CD4-positive, alpha-beta memory T cell (primary cell): ENCODE results near the gene RFX5. TPM values are rescaled to one million over a fixed set of nuclear protein-coding genes. Genes with fewer than 3 reads are reported as not detected.

Experiments
- CTCF ChIA-PET: fragments of 350-600 bp; sonication (Branson Sonifier 250); formaldehyde crosslinking; loops from one replicate; lab custom pipeline; 2021; ENCODE audit warnings: inconsistent platforms; ENCODE audit not compliant: partially characterized antibody; lab: Charles Lee
- POLR2A ChIA-PET: fragments of 350-600 bp; sonication (Branson Sonifier 250); formaldehyde crosslinking; loops from one replicate; lab custom pipeline; 2021; ENCODE audit not compliant: partially characterized antibody; lab: Charles Lee
- DNase-seq, 5 donors: peaks; one replicate each; pipeline versions ENCODE4 v3.0.0 to v3.0.0-alpha.2; 2020 to 2022; ENCODE audit warnings: mixed read lengths in 1 of 5
- H3K27ac ChIP-seq: one replicate; pipeline ENCODE4 v1.7.0; 2013; ENCODE audit warnings: low read depth, low read length
- H3K27me3 ChIP-seq: 2 replicates; pipeline ENCODE4 v1.7.0; 2013; ENCODE audit warnings: mild to moderate bottlenecking, low read length, moderate library complexity; ENCODE audit not compliant: insufficient read depth
- H3K36me3 ChIP-seq: 2 replicates; pipeline ENCODE4 v1.7.0; 2013; ENCODE audit warnings: mild to moderate bottlenecking, low read length, moderate library complexity; ENCODE audit not compliant: insufficient read depth
- H3K4me1 ChIP-seq: 2 replicates; pipeline ENCODE4 v1.7.0; 2013; ENCODE audit warnings: mild to moderate bottlenecking, low read length, moderate library complexity; ENCODE audit not compliant: insufficient read depth
- H3K4me3 ChIP-seq, 2 donors: one replicate each; pipeline ENCODE4 v1.7.0; 2013; ENCODE audit warnings: low read length in 2 of 2, mild to moderate bottlenecking in 1 of 2
- H3K9me3 ChIP-seq, 2 donors: one replicate each; pipeline ENCODE4 v1.7.0; 2013; ENCODE audit warnings: low read length in 2 of 2, control low read depth in 1 of 2; ENCODE audit not compliant: control insufficient read depth in 1 of 2
- H3K27ac Mint-ChIP-seq, 7 donors: one replicate each; pipeline ENCODE4 v1.8.0; 2020 to 2021; ENCODE audit warnings: mixed read lengths in 7 of 7, mild to moderate bottlenecking in 6 of 7, inconsistent platforms in 3 of 7, moderate library complexity in 3 of 7
- H3K27me3 Mint-ChIP-seq, 2 donors: one replicate each; pipeline ENCODE4 v1.8.0; 2020 to 2021; ENCODE audit warnings: mixed read lengths in 2 of 2
- H3K36me3 Mint-ChIP-seq, 2 donors: one replicate each; pipeline ENCODE4 v1.8.0; 2020 to 2021; ENCODE audit warnings: mixed read lengths in 2 of 2, inconsistent platforms in 1 of 2, mild to moderate bottlenecking in 1 of 2
- H3K4me1 Mint-ChIP-seq, 4 donors: one replicate each; pipeline ENCODE4 v1.8.0; 2020 to 2021; ENCODE audit warnings: mixed read lengths in 4 of 4, mild to moderate bottlenecking in 1 of 4
- H3K4me3 Mint-ChIP-seq, 8 donors: one replicate each; pipeline ENCODE4 v1.8.0; 2020 to 2021; ENCODE audit warnings: mixed read lengths in 8 of 8, mild to moderate bottlenecking in 7 of 8, moderate library complexity in 6 of 8, inconsistent platforms in 3 of 8
- H3K9me3 Mint-ChIP-seq, 8 donors: one replicate each; pipeline ENCODE4 v1.8.0; 2020 to 2021; ENCODE audit warnings: mixed read lengths in 8 of 8, mild to moderate bottlenecking in 5 of 8, inconsistent platforms in 3 of 8, moderate library complexity in 1 of 8
- intact Hi-C: fragments of 100-400 bp; cut with micrococcal nuclease; formaldehyde crosslinking; loops from one replicate; pipeline ENCODE4 v1.15.1; 2023
- polyA plus RNA-seq, 2 donors: library from polyadenylated mRNA; unstranded; fragments of 300-500 nt; fragmentation: Illumina TruSeq; gene quantifications; one replicate each; pipeline ENCODE4 v1.2.3, GENCODE V29; 2021
- total RNA-seq, 2 experiments: library from RNA; stranded (reverse); gene quantifications; one replicate each; pipeline ENCODE4 v1.2.3, GENCODE V29; 2021

The RFX5 gene
- total and polyA plus RNA-seq, 4 experiments from 2014 or later = 32.1 to 64.3 (median 44.9) TPM

GRCh38 chr1:151324390-151324930 is 22.6 kb downstream of the RFX5 start:
- ChIA-PET CTCF (interaction anchor here (1.1 to 11.9 kb wide), 3 partner anchors 15 to 402 kb away, joined by 3 to 105 read pairs (median 10); no protein-coding TSS in a partner anchor), POLR2A (no interaction called here)
- no peak overlapping the region for H3K27ac ChIP-seq
- H3K4me1 ChIP-seq = peaks cover 40% of the 10 kb centered on the region
- peak overlapping the region in 3 of 8 donors; percentile 10 to 21 (median 11) for H3K4me3 Mint-ChIP-seq
- peaks cover 14% of the 10 kb centered on the region for H3K36me3 ChIP-seq
- H3K27me3 ChIP-seq = no peaks in the 10 kb centered on the region
- DNase-seq = no peak
- H3K27ac Mint-ChIP-seq = peak overlapping the region in 3 of 7 donors; percentile 36 to 59 (median 50)
- intact Hi-C loops = no loop called here
- peaks cover 40 to 76% (median 51%) of the 10 kb centered on the region in 4 donors for H3K4me1 Mint-ChIP-seq
- H3K36me3 Mint-ChIP-seq = peaks cover 24 to 52% of the 10 kb centered on the region in 2 donors
- H3K9me3 Mint-ChIP-seq = no peaks in the 10 kb centered on the region
- H3K27me3 Mint-ChIP-seq = no peaks in the 10 kb centered on the region
- no peak overlapping the region for H3K4me3 ChIP-seq
- no peaks in the 10 kb centered on the region for H3K9me3 ChIP-seq

GRCh38 chr1:151318975-151319374 is 28.1 kb downstream of the RFX5 start:
- Mint-ChIP-seq H3K27ac (no peak overlapping the region), H3K27me3 (no peaks in the 10 kb centered on the region), H3K4me1 (peaks cover 21 to 54% (median 33%) of the 10 kb centered on the region in 4 donors), H3K4me3 (no peak overlapping the region), H3K9me3 (no peaks in the 10 kb centered on the region), H3K36me3 (peaks cover 32 to 64% of the 10 kb centered on the region in 2 donors)
- POLR2A ChIA-PET = interaction anchor here (1.0 to 1.1 kb wide), 2 partner anchors 8 to 18 kb away, joined by 3 read pairs; no protein-coding TSS in a partner anchor
- CTCF ChIA-PET = interaction anchor here (0.7 to 6.7 kb wide), 3 partner anchors 17 to 1328 kb away, joined by 3 to 34 read pairs (median 7); no protein-coding TSS in a partner anchor
- Histone ChIP-seq H3K9me3 (no peaks in the 10 kb centered on the region), H3K27me3 (no peaks in the 10 kb centered on the region), H3K36me3 (peaks cover 44% of the 10 kb centered on the region), H3K27ac (no peak overlapping the region), H3K4me3 (no peak overlapping the region), H3K4me1 (peaks cover 12% of the 10 kb centered on the region)
- intact Hi-C loops = no loop called here
- DNase-seq = no peak

DNA sequence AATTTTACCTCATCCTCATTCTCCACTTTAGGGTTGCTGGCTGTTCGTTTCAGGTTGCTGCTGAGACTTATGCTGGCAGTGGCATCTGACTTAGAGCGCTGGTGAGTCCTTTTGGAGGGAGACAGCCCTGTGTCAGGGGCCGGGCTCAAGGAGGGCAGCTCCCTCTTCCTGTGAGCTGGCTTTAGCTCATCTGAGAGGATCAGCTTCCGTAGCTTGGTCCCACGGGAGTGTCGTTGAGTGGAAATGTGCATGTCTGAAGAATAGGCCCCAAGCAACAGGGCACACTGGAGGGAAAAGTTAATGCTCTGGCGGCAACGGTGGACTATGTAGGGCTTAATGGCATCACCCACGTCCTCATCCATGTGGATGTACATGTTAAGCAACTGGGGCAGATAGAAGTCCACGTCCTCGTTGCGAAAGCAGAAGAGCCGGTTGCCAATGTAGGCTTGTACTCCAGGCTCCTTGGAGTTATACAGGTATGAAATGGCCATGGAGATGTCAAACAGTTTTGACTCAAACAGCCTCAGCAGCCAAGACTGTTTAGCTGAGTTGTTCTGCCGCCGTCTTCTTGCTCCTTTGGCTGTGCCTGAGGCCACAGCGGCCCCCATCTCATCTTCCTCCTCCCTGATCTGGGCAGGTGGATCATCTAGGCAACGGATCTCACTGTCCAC is 31.4 kb downstream of the RFX5 start:
- ChIA-PET POLR2A (interaction anchor here (2.4 kb wide), 1 partner anchor 12 kb away, joined by 15 read pairs; the partner anchor contains the start of gene PI4KB), CTCF (interaction anchor here (6.7 kb wide), 1 partner anchor 14 kb away, joined by 34 read pairs; no protein-coding TSS in a partner anchor)
- Mint-ChIP-seq H3K4me3 (no peak overlapping the region), H3K27me3 (no peaks in the 10 kb centered on the region), H3K27ac (peak overlapping the region; percentile 21 to 81 (median 48)), H3K4me1 (peaks cover 29 to 64% (median 45%) of the 10 kb centered on the region in 4 donors), H3K9me3 (no peaks in the 10 kb centered on the region), H3K36me3 (peaks cover 31 to 78% of the 10 kb centered on the region in 2 donors)
- H3K36me3 ChIP-seq = peaks cover 56% of the 10 kb centered on the region
- H3K4me3 ChIP-seq = no peak overlapping the region
- peaks cover 37% of the 10 kb centered on the region for H3K4me1 ChIP-seq
- H3K27ac ChIP-seq = no peak overlapping the region
- H3K27me3 ChIP-seq = no peaks in the 10 kb centered on the region
- no peaks in the 10 kb centered on the region for H3K9me3 ChIP-seq
- intact Hi-C loops = no loop called here
- no peak for DNase-seq

DNA sequence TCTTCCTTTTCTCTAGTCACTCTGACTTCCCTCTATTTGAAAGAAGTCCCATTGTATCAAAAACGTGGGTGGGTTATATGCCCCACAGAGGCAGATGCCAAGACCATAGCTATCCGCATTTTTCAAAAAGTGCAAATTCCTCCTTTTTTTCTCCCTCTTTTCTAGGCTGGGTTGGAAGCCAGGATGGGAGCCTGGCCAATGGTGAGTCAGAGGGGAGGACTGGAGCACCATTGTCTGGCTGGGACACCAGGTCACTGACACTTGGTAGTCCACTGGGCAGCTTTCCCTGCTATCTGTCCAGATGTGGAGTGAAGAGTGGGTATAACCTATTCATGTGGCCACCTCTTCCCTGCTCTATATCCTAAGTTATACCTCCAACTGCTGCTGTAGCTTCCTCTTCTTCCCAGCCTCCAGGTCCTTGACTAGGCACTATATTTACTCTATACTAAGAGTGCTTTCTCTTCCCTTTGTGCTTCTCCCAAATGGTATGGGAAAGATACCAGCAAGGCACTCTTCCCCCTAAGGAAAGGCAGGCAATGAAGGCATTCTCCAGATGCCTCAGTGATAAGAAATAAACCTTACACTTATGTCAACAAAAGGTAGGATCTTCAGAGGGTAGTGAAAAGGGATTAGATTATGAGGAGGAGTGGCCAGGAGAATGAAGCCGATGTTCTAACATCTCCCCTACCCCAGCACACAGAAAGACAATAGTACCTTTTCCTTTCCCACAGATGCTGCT is 32.7 kb downstream of the RFX5 start:
- peaks cover 62% of the 10 kb centered on the region for H3K36me3 ChIP-seq
- no peaks in the 10 kb centered on the region for H3K9me3 Mint-ChIP-seq
- peaks cover 28 to 78% of the 10 kb centered on the region in 2 donors for H3K36me3 Mint-ChIP-seq
- ChIA-PET CTCF (interaction anchor here (0.9 to 5.8 kb wide), 4 partner anchors 13 to 81 kb away, joined by 3 to 46 read pairs (median 6); no protein-coding TSS in a partner anchor), POLR2A (interaction anchor here (2.3 kb wide), 1 partner anchor 12 kb away, joined by 14 read pairs; the partner anchor contains the start of gene PI4KB)
- DNase-seq = no peak
- peak overlapping the region in 4 of 7 donors; percentile 4 to 75 (median 34) for H3K27ac Mint-ChIP-seq
- H3K4me1 Mint-ChIP-seq = peaks cover 28 to 57% (median 39%) of the 10 kb centered on the region in 4 donors
- H3K9me3 ChIP-seq = no peaks in the 10 kb centered on the region
- no peaks in the 10 kb centered on the region for H3K27me3 ChIP-seq
- no peak overlapping the region for H3K4me3 Mint-ChIP-seq
- H3K27ac ChIP-seq = no peak overlapping the region
- no peaks in the 10 kb centered on the region for H3K27me3 Mint-ChIP-seq
- intact Hi-C loops = no loop called here
- peaks cover 37% of the 10 kb centered on the region for H3K4me1 ChIP-seq
- no peak overlapping the region for H3K4me3 ChIP-seq

- intact Hi-C loops = no loop called here
Measured at GRCh38 chr1:151313501-151313900, 33.6 kb downstream of the RFX5 start.

GRCh38 chr1:151312826-151313225 is 34.2 kb downstream of the RFX5 start:
- H3K27ac ChIP-seq = no peak overlapping the region

More at GRCh38 chr1:151313501-151313900, 33.6 kb downstream of the RFX5 start:
- ChIA-PET CTCF (interaction anchor here (0.9 to 5.8 kb wide), 4 partner anchors 12 to 82 kb away, joined by 3 to 46 read pairs (median 6); no protein-coding TSS in a partner anchor), POLR2A (interaction anchor here (2.3 kb wide), 1 partner anchor 13 kb away, joined by 14 read pairs; the partner anchor contains the start of gene PI4KB)
- Mint-ChIP-seq H3K9me3 (no peaks in the 10 kb centered on the region), H3K27me3 (no peaks in the 10 kb centered on the region), H3K36me3 (peaks cover 28 to 78% of the 10 kb centered on the region in 2 donors), H3K4me3 (no peak overlapping the region), H3K4me1 (peaks cover 27 to 53% (median 36%) of the 10 kb centered on the region in 4 donors), H3K27ac (peak overlapping the region in 5 of 7 donors; percentile 9 to 31 (median 19))
- Histone ChIP-seq H3K9me3 (no peaks in the 10 kb centered on the region), H3K4me3 (no peak overlapping the region), H3K4me1 (peaks cover 37% of the 10 kb centered on the region), H3K27me3 (no peaks in the 10 kb centered on the region), H3K27ac (no peak overlapping the region), H3K36me3 (peaks cover 66% of the 10 kb centered on the region)
- no peak for DNase-seq

More at GRCh38 chr1:151312826-151313225, 34.2 kb downstream of the RFX5 start:
- Histone ChIP-seq H3K4me1 (peaks cover 37% of the 10 kb centered on the region), H3K36me3 (peaks cover 73% of the 10 kb centered on the region), H3K9me3 (no peaks in the 10 kb centered on the region), H3K4me3 (no peak overlapping the region), H3K27me3 (no peaks in the 10 kb centered on the region)
- no peak for DNase-seq
- ChIA-PET CTCF (interaction anchor here (1.5 to 5.8 kb wide), 3 partner anchors 12 to 82 kb away, joined by 3 to 46 read pairs (median 8); no protein-coding TSS in a partner anchor), POLR2A (interaction anchor here (1.3 to 2.4 kb wide), 4 partner anchors 9 to 19 kb away, joined by 3 to 14 read pairs (median 10); partner anchors contain the start of gene PI4KB)
- H3K4me3 Mint-ChIP-seq = no peak overlapping the region
- intact Hi-C loops = no loop called here
- H3K4me1 Mint-ChIP-seq = peaks cover 27 to 53% (median 36%) of the 10 kb centered on the region in 4 donors
- H3K9me3 Mint-ChIP-seq = no peaks in the 10 kb centered on the region
- peak overlapping the region; percentile 9 to 86 (median 78) for H3K27ac Mint-ChIP-seq
- H3K27me3 Mint-ChIP-seq = no peaks in the 10 kb centered on the region
- H3K36me3 Mint-ChIP-seq = peaks cover 28 to 85% of the 10 kb centered on the region in 2 donors
